DMS 273 (cell line): ENCODE measurements around the gene SLFNL1.

Experiments used
- DNase-seq: peaks from one replicate; lab custom pipeline; 2025; ENCODE audit not compliant: unreplicated experiment; lab: John Stamatoyannopoulos, UW

SLFNL1 gene

GRCh38 chr1:40987439-40988276 is 33.9 kb downstream of the SLFNL1 start:
- no peak for DNase-seq

GRCh38 chr1:40986956-40987355 is 34.6 kb downstream of the SLFNL1 start:
- DNase-seq = no peak

GRCh38 chr1:40986328-40986783 is 35.2 kb downstream of the SLFNL1 start:
- no peak for DNase-seq

GRCh38 chr1:40985875-40986274 is 35.6 kb downstream of the SLFNL1 start:
- DNase-seq = no peak

- peak; percentile 100 for DNase-seq
Measured at GRCh38 chr1:40985161-40985560, 36.4 kb downstream of the SLFNL1 start.

- no peak for DNase-seq
Measured at GRCh38 chr1:40984531-40984930, 37.0 kb downstream of the SLFNL1 start.

GRCh38 chr1:40984066-40984465 is 37.5 kb downstream of the SLFNL1 start:
- DNase-seq = no peak

GRCh38 chr1:40983286-40983685 is 38.2 kb downstream of the SLFNL1 start:
- no peak for DNase-seq

GRCh38 chr1:40982721-40983120 is 38.8 kb downstream of the SLFNL1 start:
- DNase-seq = no peak

- no peak for DNase-seq
Measured at GRCh38 chr1:40981691-40982448, 39.7 kb downstream of the SLFNL1 start.

GRCh38 chr1:40980453-40981121 is 40.9 kb downstream of the SLFNL1 start:
- peak; percentile 99 for DNase-seq

GRCh38 chr1:40980068-40980452 is 41.5 kb downstream of the SLFNL1 start:
- no peak for DNase-seq

- DNase-seq = peak; percentile 100
Measured at GRCh38 chr1:40979241-40980067, 42.1 kb downstream of the SLFNL1 start, which contains the start of gene CTPS1. Gene CTPS1 (plus strand): TSS chr1:40979696. CDS start chr1:40983291, 3,595 bp downstream.

GRCh38 chr1:40978886-40979240 is 42.7 kb downstream of the SLFNL1 start:
- DNase-seq = peak; percentile 97

- no peak for DNase-seq
Measured at GRCh38 chr1:40977716-40978115, 43.8 kb downstream of the SLFNL1 start.

- no peak for DNase-seq
Measured at GRCh38 chr1:40976952-40977690, 44.4 kb downstream of the SLFNL1 start.

GRCh38 chr1:40974945-40975344 is 46.6 kb downstream of the SLFNL1 start:
- no peak for DNase-seq

- DNase-seq = no peak
Measured at GRCh38 chr1:40973912-40974311, 47.6 kb downstream of the SLFNL1 start.

- no peak for DNase-seq
Measured at GRCh38 chr1:40971966-40972365, 49.6 kb downstream of the SLFNL1 start.

- DNase-seq = no peak
Measured at GRCh38 chr1:40969445-40969844, 52.1 kb downstream of the SLFNL1 start.
